GM21528 (cell line): ENCODE measurements around the gene BLCAP.
"Not testable (repeated sequence)": the region's sequence is repeated elsewhere in the genome, so short reads cannot be mapped to it uniquely, and the experiment has no call there.

Experiments
- ATAC-seq: cut with Tn5 transposase; IDR thresholded peaks from one replicate; pipeline ENCODE4 v1.9.1; 2021; ENCODE audit warnings: mild to moderate bottlenecking, moderate library complexity; ENCODE audit not compliant: unreplicated experiment, low FRiP score

Gene BLCAP

DNA sequence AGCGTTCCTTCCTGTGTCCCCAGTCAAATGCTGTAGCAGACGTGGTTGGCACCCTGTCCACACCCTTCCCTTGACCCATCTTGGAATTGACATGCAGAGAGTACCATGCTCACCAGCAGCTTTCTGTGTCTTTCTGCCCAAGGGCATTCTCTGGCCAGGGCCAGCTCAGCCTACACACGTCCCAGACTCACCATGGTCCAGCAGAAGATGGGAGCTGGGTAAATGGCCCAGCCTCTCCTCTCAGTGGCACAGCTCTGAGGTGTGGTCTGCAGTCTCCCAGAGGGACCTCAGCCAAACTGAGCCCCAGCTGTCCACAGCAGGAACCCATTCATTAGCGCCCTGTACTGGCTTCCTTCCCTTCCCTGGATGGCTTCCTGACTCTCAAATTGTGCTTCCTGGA, 31.1 kb upstream of the BLCAP start:
- no peak for ATAC-seq

DNA sequence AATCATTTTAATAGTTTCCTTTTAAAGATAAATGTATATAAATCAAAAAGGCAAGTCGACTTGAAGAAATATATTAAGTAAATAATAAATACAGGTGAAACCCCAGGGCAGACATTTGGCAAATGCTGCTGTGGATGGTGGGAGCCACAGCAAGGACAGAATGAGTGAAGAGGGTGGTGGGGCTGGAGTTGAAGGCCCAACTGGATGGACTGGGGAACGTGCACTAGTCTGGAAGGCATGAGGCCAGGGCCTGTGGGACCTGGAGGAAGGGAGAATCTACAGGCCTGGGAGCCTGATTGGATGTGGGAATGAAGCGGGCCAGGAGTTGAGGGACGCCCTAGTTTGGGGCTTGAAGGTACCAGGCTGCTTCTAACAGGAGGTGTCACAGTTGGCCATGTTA, 30.6 kb upstream of the BLCAP start:
- no peak for ATAC-seq

- no peak for ATAC-seq
Observed at GRCh38 chr20:37556538-37556937, 28.9 kb upstream of the BLCAP start.

DNA sequence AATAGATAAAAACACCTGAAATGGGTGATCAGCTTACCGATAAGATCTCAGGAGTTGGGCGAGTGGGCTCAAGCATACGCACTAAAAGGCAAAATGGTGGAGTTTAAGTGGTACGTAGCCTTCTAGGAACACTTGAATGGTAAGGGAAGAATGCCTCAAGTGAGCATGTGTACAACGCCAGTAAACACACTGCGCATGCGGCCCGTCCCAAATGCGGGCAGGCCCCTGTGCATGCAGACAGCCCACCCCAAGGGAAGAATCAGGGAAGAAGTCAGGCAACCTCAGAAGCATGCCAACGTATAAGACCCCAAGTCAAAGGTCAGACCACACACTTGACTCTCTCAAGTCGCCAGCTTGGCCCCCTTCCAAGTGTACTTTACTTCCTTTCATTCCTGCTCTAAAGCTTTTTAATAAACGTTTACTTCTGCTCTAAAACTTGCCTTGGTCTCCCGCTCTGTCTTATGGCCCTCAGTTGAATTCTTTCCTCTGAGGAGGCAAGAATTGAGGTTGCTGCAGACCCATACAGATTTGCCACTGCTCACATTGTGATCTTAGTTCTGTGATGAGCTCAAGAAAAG, 27.1 kb upstream of the BLCAP start:
- not testable (repeated sequence) for ATAC-seq

DNA sequence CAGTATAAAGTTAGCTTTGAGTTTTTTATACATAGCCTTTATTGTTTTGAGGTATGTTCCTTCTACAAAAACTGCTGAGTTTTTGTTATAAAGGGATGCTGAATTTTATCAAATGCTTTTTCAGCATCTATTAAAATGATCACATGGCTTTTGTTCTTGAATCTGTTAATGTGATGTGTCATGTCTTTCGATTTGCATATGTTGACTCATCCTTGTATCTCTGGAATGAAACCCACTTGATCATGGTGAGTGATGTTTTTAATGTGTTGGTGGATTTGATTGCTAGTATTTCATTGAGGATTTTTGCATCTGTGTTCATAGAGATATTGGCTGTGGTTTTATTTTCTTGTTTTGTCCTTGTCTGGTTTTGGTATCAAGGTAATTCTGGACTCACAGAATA, 24.7 kb upstream of the BLCAP start:
- no peak for ATAC-seq

DNA sequence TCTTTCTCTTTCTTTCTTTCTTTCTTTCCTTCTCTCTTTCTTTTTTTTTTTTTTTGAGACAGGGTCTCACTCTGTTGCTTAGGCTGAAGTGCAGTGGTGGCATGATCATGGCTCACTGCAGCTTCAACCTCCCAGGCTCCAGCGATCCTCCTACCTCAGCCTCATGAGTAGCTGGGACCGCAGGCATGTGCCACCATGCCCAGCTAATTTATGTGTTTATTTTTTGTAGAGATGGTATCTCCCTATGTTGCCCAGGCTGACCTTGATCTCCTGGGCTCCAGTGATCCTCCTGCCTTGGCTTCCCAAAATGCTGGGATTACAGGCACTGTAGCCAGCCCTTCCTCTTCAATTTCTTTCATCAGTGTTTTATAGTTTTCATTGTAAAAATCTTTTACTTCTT, 24.0 kb upstream of the BLCAP start:
- ATAC-seq = not testable (repeated sequence)

DNA sequence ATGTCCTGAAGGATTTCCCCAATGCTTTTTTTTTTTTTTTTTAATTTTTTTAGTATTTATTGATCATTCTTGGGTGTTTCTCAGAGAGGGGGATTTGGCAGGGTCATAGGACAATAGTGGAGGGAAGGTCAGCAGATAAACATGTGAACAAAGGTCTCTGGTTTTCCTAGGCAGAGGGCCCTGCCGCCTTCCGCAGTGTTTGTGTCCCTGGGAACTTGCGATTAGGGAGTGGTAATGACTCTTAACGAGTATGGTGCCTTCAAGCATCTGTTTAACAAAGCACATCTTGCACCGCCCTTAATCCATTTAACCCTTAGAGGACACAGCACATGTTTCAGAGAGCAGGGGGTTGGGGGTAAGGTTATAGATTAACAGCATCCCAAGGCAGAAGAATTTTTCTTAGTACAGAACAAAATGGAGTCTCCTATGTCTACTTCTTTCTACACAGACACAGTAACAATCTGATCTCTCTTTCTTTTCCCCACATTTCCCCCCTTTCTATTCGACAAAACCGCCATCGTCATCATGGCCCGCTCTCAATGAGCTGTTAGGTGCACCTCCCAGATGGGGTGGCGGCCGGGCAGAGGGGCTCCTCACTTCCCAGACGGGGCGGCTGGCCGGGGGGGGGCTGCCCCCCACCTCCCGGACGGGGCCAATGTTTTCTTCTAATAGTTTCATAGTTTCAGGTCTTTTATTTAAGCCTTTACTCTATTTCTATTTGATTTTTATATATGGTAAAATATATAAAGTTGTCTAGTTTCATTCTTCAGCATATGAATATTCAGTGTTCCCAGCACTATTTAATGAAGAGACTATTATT, 22.6 kb upstream of the BLCAP start:
- ATAC-seq = not testable (repeated sequence)

GRCh38 chr20:37547912-37548311, 20.2 kb upstream of the BLCAP start:
- no peak for ATAC-seq

DNA sequence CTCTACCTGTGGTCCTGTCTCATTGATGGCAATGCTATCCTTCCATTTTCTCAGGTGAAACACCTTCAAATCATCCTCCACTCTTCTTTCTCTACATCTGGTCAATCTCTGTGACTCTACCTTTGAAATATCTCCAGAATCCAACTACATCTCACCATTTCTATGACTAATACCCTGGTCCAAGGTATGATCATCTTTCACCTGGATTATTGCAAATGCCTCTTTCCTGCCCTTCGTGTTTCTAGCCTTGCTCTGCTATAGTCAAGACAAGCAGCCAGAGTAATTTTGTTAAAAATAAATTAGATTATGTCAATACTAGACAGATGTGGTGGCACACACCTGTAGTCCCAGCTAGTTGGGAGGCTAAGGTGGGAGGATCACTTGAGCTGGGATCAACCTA, 17.8 kb upstream of the BLCAP start:
- no peak for ATAC-seq

DNA sequence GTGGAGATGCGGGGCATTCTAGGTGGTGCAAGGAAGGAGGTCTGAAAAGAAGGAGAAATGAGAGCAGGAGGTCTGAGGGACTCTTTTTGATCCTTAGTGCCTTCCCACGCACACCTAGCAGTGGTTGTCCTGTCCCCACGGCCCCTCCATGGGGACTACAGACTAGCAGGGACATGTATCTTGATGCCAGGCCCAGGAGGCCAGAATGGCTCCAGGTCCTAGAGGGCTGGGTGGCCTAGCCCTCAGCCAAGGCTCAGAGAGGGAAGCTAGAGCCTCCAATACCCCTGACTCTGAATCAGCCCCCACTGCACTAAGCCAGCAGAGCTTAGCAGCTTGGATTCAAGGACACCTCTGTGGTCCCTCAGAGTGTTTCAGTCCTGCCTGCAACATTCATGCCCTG, 16.7 kb upstream of the BLCAP start:
- ATAC-seq = no peak

DNA sequence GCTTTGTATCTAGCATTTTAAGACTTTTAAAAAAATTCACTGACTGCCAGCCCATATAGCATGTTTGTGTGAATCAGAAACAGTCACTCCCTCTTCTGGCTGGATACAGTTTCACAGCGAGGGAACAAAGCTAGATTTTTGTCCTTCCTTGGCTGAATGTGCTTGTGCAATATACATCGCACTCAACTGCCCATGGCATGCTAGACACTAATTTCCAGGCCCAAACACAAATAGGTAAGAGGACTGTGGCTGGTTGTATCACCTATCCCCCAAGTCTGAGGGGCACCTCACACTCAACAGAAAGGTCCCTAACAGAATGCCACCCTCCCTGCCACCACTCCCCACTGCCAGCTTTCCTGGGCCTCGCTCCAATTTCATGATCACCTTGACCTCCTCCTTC, 16.2 kb upstream of the BLCAP start:
- no peak for ATAC-seq

- no peak for ATAC-seq
Observed at GRCh38 chr20:37542281-37542680, 14.6 kb upstream of the BLCAP start.

- ATAC-seq = no peak
Observed at GRCh38 chr20:37541326-37541725, 13.7 kb upstream of the BLCAP start.

- not testable (repeated sequence) for ATAC-seq
Observed at GRCh38 chr20:37540838-37541237, 13.2 kb upstream of the BLCAP start.

- no peak for ATAC-seq
Observed at GRCh38 chr20:37540001-37540400, 12.3 kb upstream of the BLCAP start.

DNA sequence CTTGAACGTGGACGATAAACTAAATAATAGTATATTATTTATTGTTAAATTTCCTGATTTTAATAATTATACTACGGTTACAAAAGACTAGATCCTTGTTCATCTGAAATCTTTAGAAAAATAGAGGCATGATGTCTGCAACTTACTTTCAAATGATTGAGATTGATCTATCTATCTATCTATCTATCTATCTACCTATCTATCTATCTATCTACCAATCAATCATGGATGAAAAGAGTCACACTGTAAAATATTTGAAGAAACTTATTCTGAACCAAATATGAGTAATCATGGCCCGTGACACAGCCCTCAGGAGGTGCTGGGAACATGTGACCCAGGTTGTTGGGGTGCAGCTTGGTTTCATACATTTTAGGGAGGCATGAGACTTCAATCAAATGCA, 11.7 kb upstream of the BLCAP start:
- no peak for ATAC-seq

GRCh38 chr20:37538003-37538402, 10.3 kb upstream of the BLCAP start:
- ATAC-seq = no peak

DNA sequence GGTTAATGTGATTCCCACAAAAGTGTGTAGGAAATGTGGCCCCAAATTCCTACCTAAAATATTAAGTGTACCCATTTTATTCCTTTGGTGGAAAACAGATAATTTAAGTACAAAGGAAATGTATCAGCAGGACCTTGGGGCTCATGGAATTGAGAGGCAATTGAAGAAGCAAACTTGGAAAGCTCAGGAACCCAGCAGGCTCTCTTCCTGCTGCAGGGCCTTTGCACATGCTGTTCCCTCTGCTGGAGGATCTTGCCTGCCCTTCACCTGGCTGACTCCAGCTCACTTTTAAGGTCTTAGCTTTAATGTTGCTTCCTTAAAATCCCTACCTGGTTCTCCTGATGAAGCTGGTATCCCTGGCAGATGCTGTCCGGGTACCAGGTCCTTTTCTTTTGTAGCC, 9.8 kb upstream of the BLCAP start:
- no peak for ATAC-seq

DNA sequence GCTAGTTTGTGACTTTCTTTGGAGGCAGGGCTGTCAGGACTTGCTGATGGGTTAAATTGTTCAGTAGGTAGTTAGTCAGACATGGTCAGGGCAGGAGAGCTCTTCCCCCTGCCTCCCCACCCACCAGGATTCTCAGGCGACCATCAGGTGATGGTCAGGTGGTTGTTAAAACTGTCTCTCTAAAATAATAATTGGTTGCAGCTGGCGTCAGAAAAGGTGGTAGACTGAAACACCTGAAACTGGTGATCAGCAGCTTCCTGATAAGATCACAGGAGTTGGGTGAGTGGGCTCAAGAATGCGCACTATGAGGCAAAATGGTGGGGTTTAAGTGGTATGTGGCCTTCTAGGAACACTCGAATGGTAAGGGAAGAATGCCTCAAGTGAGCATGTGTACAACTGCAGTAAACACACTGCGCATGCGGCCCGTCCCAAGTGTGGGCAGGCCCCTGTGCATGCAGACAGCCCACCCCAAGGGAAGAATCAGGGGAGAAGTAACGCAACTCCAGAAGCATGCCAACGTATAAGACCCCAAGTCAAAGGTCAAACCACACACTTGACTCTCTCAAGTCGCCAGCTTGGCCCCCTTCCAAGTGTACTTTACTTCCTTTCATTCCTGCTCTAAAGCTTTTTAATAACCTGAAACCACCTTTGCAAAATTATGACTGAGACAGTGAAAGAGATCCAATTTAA, 7.9 kb upstream of the BLCAP start:
- ATAC-seq = no peak

GRCh38 chr20:37534401-37535157, 6.9 kb upstream of the BLCAP start:
- peak; percentile 78 for ATAC-seq

DNA sequence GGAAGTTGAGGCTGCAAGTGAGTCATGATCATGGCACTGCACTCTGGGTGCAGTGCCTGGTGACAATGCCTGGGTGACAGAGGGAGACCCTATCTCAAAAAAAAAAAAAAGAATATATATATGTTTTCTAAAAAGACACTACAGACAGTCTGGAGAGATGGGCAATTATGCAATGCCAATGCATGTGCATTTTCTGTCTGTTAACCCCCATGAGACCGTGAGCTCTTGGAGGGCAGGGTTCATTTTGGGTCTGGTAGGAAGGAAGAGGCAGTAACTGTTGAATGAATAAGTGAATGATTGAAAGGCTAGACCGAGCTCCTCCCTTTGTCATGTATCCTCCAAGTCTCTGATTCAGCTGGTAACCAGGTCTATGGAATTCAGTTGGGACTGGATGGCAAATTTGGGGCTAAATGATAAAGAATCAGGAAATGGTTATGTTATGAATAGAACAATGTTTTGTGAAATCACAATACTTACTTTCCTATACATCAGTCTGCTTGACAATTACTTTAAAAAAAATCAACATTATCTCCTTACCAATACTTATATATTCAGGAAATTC, 5.6 kb upstream of the BLCAP start:
- ATAC-seq = no peak
